H1 (cell line): ENCODE results near the gene SPATA6L. TPM values are rescaled to one million over a fixed set of nuclear protein-coding genes. Genes with fewer than 3 reads are reported as not detected.

Experiments used
- CTCF ChIA-PET: fragments of 300-600 bp; sonication (Branson Sonifier 250); formaldehyde crosslinking; loops from one replicate; lab custom pipeline; 2021; ENCODE audit not compliant: partially characterized antibody; lab: Charles Lee
- POLR2A ChIA-PET: fragments of 300-600 bp; sonication (Branson Sonifier 250); formaldehyde crosslinking; loops from one replicate; lab custom pipeline; 2021; ENCODE audit warnings: inconsistent platforms; ENCODE audit not compliant: partially characterized antibody; lab: Charles Lee
- DNase-seq, 2 experiments: peaks; one replicate each; pipeline versions ENCODE4 v3.0.0 to v3.0.0-alpha.2; 2010 to 2022; ENCODE audit warnings: low spot score in 2 of 2, low read depth in 1 of 2, mixed read lengths in 1 of 2
- FAIRE-seq: peaks from 2 replicates; lab custom pipeline; 2011; peaks lifted over from hg19 to GRCh38; lab: Jason Lieb, UNC
- H2AFZ ChIP-seq: 2 replicates; pipeline ENCODE4 v1.8.1; 2012; ENCODE audit warnings: low read length, inconsistent platforms
- H2AK5ac ChIP-seq: 2 replicates; pipeline ENCODE4 v1.6.1; 2013; ENCODE audit warnings: low read depth, low read length
- H2BK120ac ChIP-seq: replicated peaks from 2 replicates; pipeline ENCODE3; 2013; ENCODE audit warnings: low read depth, low read length, inconsistent platforms
- H2BK12ac ChIP-seq: 2 replicates; pipeline ENCODE4 v1.6.1; 2013; ENCODE audit warnings: low read depth, low read length
- H2BK15ac ChIP-seq: 2 replicates; pipeline ENCODE4 v1.6.1; 2013; ENCODE audit warnings: low read length
- H2BK20ac ChIP-seq: 2 replicates; pipeline ENCODE4 v1.6.1; 2013; ENCODE audit warnings: low read length
- H2BK5ac ChIP-seq: 2 replicates; pipeline ENCODE4 v1.6.1; 2013; ENCODE audit warnings: low read depth, low read length
- H3K14ac ChIP-seq: 2 replicates; pipeline ENCODE4 v1.6.1; 2013; ENCODE audit warnings: inconsistent platforms; ENCODE audit not compliant: insufficient read length
- H3K18ac ChIP-seq: 2 replicates; pipeline ENCODE4 v1.6.1; 2013; ENCODE audit warnings: low read length; ENCODE audit errors: extremely low read depth
- H3K23ac ChIP-seq: 2 replicates; pipeline ENCODE4 v1.6.1; 2013; ENCODE audit warnings: inconsistent platforms; ENCODE audit not compliant: insufficient read length
- H3K23me2 ChIP-seq: 2 replicates; pipeline ENCODE4 v1.6.1; 2013; ENCODE audit warnings: low read depth, low read length
- H3K27ac ChIP-seq: 2 replicates; pipeline ENCODE4 v1.6.1; 2011; ENCODE audit warnings: low read depth, low read length, inconsistent platforms
- H3K27me3 ChIP-seq, 4 experiments: replicated peaks in 1 of 4; 1 replicate in 1 of 4; 2 replicates in 3 of 4; pipeline versions ENCODE4 v1.6.1 to v1.8.1; 2011 to 2013; ENCODE audit warnings: low read length in 3 of 4, mild to moderate bottlenecking in 3 of 4, inconsistent platforms in 2 of 4, mixed read lengths in 2 of 4, moderate library complexity in 1 of 4; ENCODE audit not compliant: control insufficient read depth in 3 of 4, insufficient read depth in 3 of 4; ENCODE audit errors: extremely low read depth in 1 of 4
- H3K36me3 ChIP-seq, 4 experiments: 2 replicates each; pipeline versions ENCODE4 v1.6.1 to v1.8.1; 2011 to 2013; ENCODE audit warnings: mild to moderate bottlenecking in 4 of 4, low read length in 3 of 4, moderate library complexity in 2 of 4, control low read depth in 1 of 4, inconsistent platforms in 1 of 4; ENCODE audit not compliant: insufficient read depth in 4 of 4, control insufficient read depth in 2 of 4
- H3K4ac ChIP-seq: replicated peaks from 2 replicates; pipeline ENCODE3; 2013; ENCODE audit warnings: low read length, low read depth, mixed read lengths, inconsistent platforms; ENCODE audit not compliant: insufficient read length
- H3K4me1 ChIP-seq, 4 experiments: replicated peaks in 1 of 4; 1 replicate in 1 of 4; 2 replicates in 3 of 4; pipeline versions ENCODE4 v1.6.1 to v1.8.1; 2011 to 2013; ENCODE audit warnings: low read length in 3 of 4, inconsistent platforms in 2 of 4, mixed read lengths in 1 of 4; ENCODE audit not compliant: insufficient read depth in 4 of 4, control insufficient read depth in 3 of 4
- H3K4me2 ChIP-seq, 2 experiments: 2 replicates each; pipeline versions ENCODE4 v1.6.1 to v1.8.1; 2011 to 2013; ENCODE audit warnings: low read depth in 2 of 2, low read length in 2 of 2, control low read depth in 1 of 2, inconsistent platforms in 1 of 2, mild to moderate bottlenecking in 1 of 2; ENCODE audit not compliant: insufficient read depth in 1 of 2
- H3K4me3 ChIP-seq, 4 experiments: fragments of 200-600, 300-600 bp in 1 of 4; sonication (generic), shearing (Covaris generic), sonication (Bioruptor Twin) in 1 of 4; 2 replicates each; pipeline versions ENCODE4 v1.5.1 to v1.8.1; 2011 to 2016; ENCODE audit warnings: low read length in 4 of 4, low read depth in 3 of 4, control low read depth in 2 of 4, inconsistent platforms in 2 of 4, mild to moderate bottlenecking in 2 of 4, mixed read lengths in 1 of 4, moderate library complexity in 1 of 4; ENCODE audit not compliant: insufficient read depth in 2 of 4; ENCODE audit errors: extremely low read depth in 1 of 4
- H3K56ac ChIP-seq: replicated peaks from 2 replicates; pipeline ENCODE3; 2013; ENCODE audit warnings: low read depth, mild to moderate bottlenecking, mixed read lengths, low read length, inconsistent platforms; ENCODE audit not compliant: insufficient read length
- H3K79me1 ChIP-seq: 2 replicates; pipeline ENCODE4 v1.6.1; 2013; ENCODE audit warnings: low read depth, low read length, control low read depth
- H3K79me2 ChIP-seq, 2 experiments: 2 replicates each; pipeline versions ENCODE4 v1.6.1 to v1.8.1; 2012 to 2013; ENCODE audit warnings: low read length in 2 of 2, mild to moderate bottlenecking in 2 of 2, inconsistent platforms in 1 of 2; ENCODE audit not compliant: insufficient read depth in 2 of 2, control insufficient read depth in 1 of 2
- H3K9ac ChIP-seq, 4 experiments: replicated peaks in 1 of 4; 1 replicate in 1 of 4; 2 replicates in 3 of 4; pipeline versions ENCODE4 v1.6.1 to v1.8.1; 2011 to 2013; ENCODE audit warnings: low read depth in 3 of 4, low read length in 3 of 4, control low read depth in 2 of 4, mild to moderate bottlenecking in 2 of 4, moderate library complexity in 2 of 4, inconsistent platforms in 1 of 4; ENCODE audit errors: extremely low read depth in 1 of 4
- H3K9me3 ChIP-seq, 2 experiments: 2 replicates each; pipeline versions ENCODE4 v1.6.1 to v1.8.1; 2012 to 2013; ENCODE audit warnings: mild to moderate bottlenecking in 2 of 2, moderate library complexity in 2 of 2, control low read depth in 1 of 2, inconsistent platforms in 1 of 2, low read depth in 1 of 2, low read length in 1 of 2, mixed read lengths in 1 of 2; ENCODE audit not compliant: insufficient read depth in 2 of 2
- H4K20me1 ChIP-seq, 2 experiments: replicated peaks in 1 of 2; 2 replicates each; pipeline versions ENCODE3 to v1.8.1; 2011 to 2013; ENCODE audit warnings: inconsistent platforms in 2 of 2, low read length in 2 of 2, mild to moderate bottlenecking in 1 of 2; ENCODE audit not compliant: insufficient read depth in 2 of 2, control insufficient read depth in 1 of 2
- H4K5ac ChIP-seq: 2 replicates; pipeline ENCODE4 v1.6.1; 2013; ENCODE audit warnings: low read length, low read depth, mixed read lengths, inconsistent platforms; ENCODE audit not compliant: insufficient read length
- H4K8ac ChIP-seq: 2 replicates; pipeline ENCODE4 v1.8.0; 2013; ENCODE audit warnings: mild to moderate bottlenecking, moderate library complexity, low read length, inconsistent platforms; ENCODE audit not compliant: insufficient read depth; ENCODE audit errors: extremely low read depth
- H4K91ac ChIP-seq: replicated peaks from 2 replicates; pipeline ENCODE3; 2013; ENCODE audit warnings: low read length, mixed read lengths, inconsistent platforms; ENCODE audit not compliant: insufficient read length
- CHD1 ChIP-seq: IDR thresholded peaks from 2 replicates; pipeline ENCODE4 v1.6.1; 2012; ENCODE audit warnings: low read depth, low read length, improper control_type of control experiment
- EP300 ChIP-seq, 2 experiments: IDR thresholded peaks; 1 replicate in 1 of 2; 2 replicates in 1 of 2; pipeline ENCODE4 v1.6.1; 2011 to 2012; ENCODE audit warnings: low read depth in 2 of 2, low read length in 2 of 2, mild to moderate bottlenecking in 2 of 2, borderline replicate concordance in 1 of 2, inconsistent platforms in 1 of 2, moderate library complexity in 1 of 2
- GABPA ChIP-seq: IDR thresholded peaks from 2 replicates; pipeline ENCODE4 v1.6.1; 2011; ENCODE audit warnings: mild to moderate bottlenecking, low read length, moderate library complexity, borderline replicate concordance; ENCODE audit not compliant: insufficient read depth
- TAF7 ChIP-seq: optimal IDR thresholded peaks from 2 replicates; pipeline ENCODE3; 2011; ENCODE audit warnings: low read depth, mild to moderate bottlenecking, inconsistent platforms, low read length, moderate library complexity, borderline replicate concordance
- WGBS, 2 experiments: shearing (Covaris generic) in 1 of 2; methylation state at CpG; one replicate each; pipeline versions ENCODE4 v1.1.6 to v1.1.7; 2013 to 2015; ENCODE audit warnings: low lambda C conversion rate in 2 of 2, mixed read lengths in 2 of 2, inconsistent platforms in 1 of 2, low coverage in 1 of 2, missing lambda C conversion rate in 1 of 2; ENCODE audit not compliant: insufficient replicate concordance in 2 of 2, insufficient coverage in 1 of 2, insufficient read length in 1 of 2; ENCODE audit errors: extremely low coverage in 1 of 2, missing lambda C conversion rate in 1 of 2; 5-methylcytosine and 5-hydroxymethylcytosine counted together
- polyA plus RNA-seq, 7 experiments: library from polyadenylated mRNA; depleted of rRNA in 3 of 7; stranded (reverse) in 5 of 7; unstranded in 2 of 7; fragments of >200 nt in 5 of 7; fragments of 200-250 nt in 2 of 7; gene quantifications; 1 replicate in 5 of 7; 2 replicates in 1 of 7; 4 replicates in 1 of 7; pipeline versions ENCODE4 v1.2.1 to v1.2.3, GENCODE V29; 2011 to 2013; ENCODE audit warnings: missing spikeins in 2 of 7, mixed read lengths in 2 of 7
- total RNA-seq: library from RNA; stranded (reverse); fragmentation: NEBNext Ultra II Directional; extraction: Animal tissue kit (Norgen Biotek cat#: 25700); gene quantifications from 2 replicates; pipeline ENCODE4 v1.2.1, GENCODE V29; 2021

The SPATA6L gene
- total and polyA plus RNA-seq, 2 of the 8 experiments (the other 6 are each of a cell fraction or from before 2014, with no cell fraction given) = 0.57 to 1.1 TPM

DNA sequence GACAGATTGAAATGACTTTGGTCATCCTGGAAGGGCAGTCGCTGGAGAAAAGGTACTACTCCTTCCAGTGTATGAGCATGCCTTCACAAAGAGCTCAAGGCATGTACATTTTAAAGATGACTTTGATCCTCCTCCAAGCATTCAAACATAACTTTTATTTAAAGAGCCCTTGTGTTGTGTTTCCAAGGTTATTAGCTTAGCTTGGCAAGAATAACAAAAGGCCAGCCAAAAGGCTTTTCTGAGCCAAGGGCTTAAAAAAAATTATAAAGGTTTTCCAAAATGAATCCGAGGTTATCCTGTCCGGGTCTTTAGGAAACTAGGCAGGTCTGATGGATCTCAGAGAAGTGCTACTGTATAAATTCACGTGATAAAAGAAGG, 75.2 kb downstream of the SPATA6L start:
- H2BK15ac ChIP-seq = no peak overlapping the region
- no peak overlapping the region for H4K91ac ChIP-seq
- H3K18ac ChIP-seq = no peak overlapping the region
- no peak overlapping the region for H2BK120ac ChIP-seq
- no peaks in the 10 kb centered on the region for H4K20me1 ChIP-seq
- H4K5ac ChIP-seq = no peak overlapping the region
- no peak overlapping the region for H2AK5ac ChIP-seq
- FAIRE-seq = no peak
- H3K9ac ChIP-seq = no peak overlapping the region
- H3K23ac ChIP-seq = no peak overlapping the region
- H3K4me2 ChIP-seq = no peak overlapping the region
- H3K56ac ChIP-seq = no peak overlapping the region
- H3K4ac ChIP-seq = no peak overlapping the region
- H3K4me3 ChIP-seq = no peak overlapping the region
- POLR2A ChIA-PET = interaction anchor here (0.7 kb wide), 1 partner anchor 8 kb away, joined by 3 read pairs; no protein-coding TSS in a partner anchor
- H3K79me1 ChIP-seq = no peaks in the 10 kb centered on the region
- H4K8ac ChIP-seq = no peak overlapping the region
- no peak overlapping the region for H3K27ac ChIP-seq
- no peak overlapping the region for H2BK5ac ChIP-seq
- H3K27me3 ChIP-seq = no peaks in the 10 kb centered on the region
- no peak for DNase-seq
- no peaks in the 10 kb centered on the region for H3K9me3 ChIP-seq
- H3K79me2 ChIP-seq = no peaks in the 10 kb centered on the region
- no peak overlapping the region for H3K14ac ChIP-seq
- no peak overlapping the region for H2BK20ac ChIP-seq
- H2AFZ ChIP-seq = peak overlapping the region; percentile 43; the same call in 1 of the 2 replicates
- CTCF ChIA-PET = interaction anchor here (0.8 to 1.6 kb wide), 4 partner anchors 8 to 161 kb away, joined by 3 to 8 read pairs (median 3); no protein-coding TSS in a partner anchor
- TF ChIP-seq EP300 (IDR thresholded peaks at IDR 0.05; ENCODE audit: borderline replicate concordance in 1 of 2, low read depth in 2 of 2, low read length in 2 of 2) (no peak), TAF7 (no peak), GABPA (no peak), CHD1 (no peak)
- H3K23me2 ChIP-seq = no peaks in the 10 kb centered on the region
- H3K36me3 ChIP-seq = no peaks in the 10 kb centered on the region
- peaks cover 0 to 5% (median 1%) of the 10 kb centered on the region in 4 experiments; a peak in 2 of 7 replicates for H3K4me1 ChIP-seq
- no peak overlapping the region for H2BK12ac ChIP-seq
- WGBS, 2 experiments = 83% methylated on average over 4 of the region's 4 CpGs; no CpG with 5 or more reads in 1 of the 2 experiments
